ENCODE measurements around the gene CLDN16.

The CLDN16 gene

DNA sequence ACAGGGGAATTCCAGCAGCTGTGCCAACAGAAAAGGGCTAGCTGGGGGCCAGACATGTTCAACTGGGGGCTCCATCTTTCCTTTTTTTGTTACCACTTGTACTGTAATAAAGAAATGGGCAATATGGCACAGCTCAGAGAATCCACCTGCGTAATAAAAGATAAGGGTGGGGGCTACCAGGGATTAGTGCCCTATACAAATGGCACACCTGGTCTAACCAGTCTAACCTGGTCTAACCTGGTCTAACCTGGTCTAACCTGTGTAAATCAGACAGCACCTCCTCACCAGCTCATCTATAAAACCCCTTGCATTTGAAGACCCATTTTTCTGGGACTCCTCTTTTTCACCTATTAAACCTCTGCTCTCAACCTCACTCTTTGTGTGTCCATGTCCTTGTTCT, 26.2 kb upstream of the CLDN16 start:
- in situ Hi-C loops (cut with MboI; ENCODE audit: low pct_unique_long_range_greater_than_20kb, low sequenced_read_pairs, unreplicated experiment): no loop called here
- DNase-seq (ENCODE audit: low spot score): no peak
- TF ChIP-seq CTCF (IDR thresholded peaks at IDR 0.05; ENCODE audit: extremely low read depth, insufficient read depth, missing control alignments): no peak

- no peak for DNase-seq (ENCODE audit: low spot score)
- in situ Hi-C loops (cut with MboI; ENCODE audit: low pct_unique_long_range_greater_than_20kb, low sequenced_read_pairs, unreplicated experiment): no loop called here
- TF ChIP-seq CTCF (IDR thresholded peaks at IDR 0.05; ENCODE audit: extremely low read depth, insufficient read depth, missing control alignments): no peak
Measured at GRCh38 chr3:190362258-190362657, 25.7 kb upstream of the CLDN16 start.

GRCh38 chr3:190366133-190366532, 21.8 kb upstream of the CLDN16 start:
- in situ Hi-C loops (cut with MboI; ENCODE audit: low pct_unique_long_range_greater_than_20kb, low sequenced_read_pairs, unreplicated experiment): no loop called here
- TF ChIP-seq CTCF (IDR thresholded peaks at IDR 0.05; ENCODE audit: extremely low read depth, insufficient read depth, missing control alignments): no peak
- DNase-seq (ENCODE audit: low spot score): no peak

DNA sequence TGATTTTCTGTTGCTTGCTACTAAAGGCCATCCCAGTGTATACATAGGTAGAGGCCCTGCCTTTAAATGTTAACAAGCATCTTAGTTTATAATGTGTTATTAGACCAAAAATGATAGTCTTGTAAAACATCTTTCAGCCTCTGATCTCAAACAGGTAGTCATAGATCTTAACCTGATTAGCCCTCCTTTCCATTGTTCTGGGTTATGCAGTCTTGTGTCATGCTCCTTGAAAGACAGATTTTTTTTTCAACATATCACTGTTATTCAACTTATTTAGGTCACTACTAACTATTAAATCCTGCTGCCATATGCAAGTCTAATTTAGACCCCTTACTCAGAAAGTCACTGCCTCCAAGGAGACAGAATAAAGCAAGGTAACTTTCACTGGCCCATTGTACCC, 19.1 kb upstream of the CLDN16 start:
- no peak for DNase-seq (ENCODE audit: low spot score)
- in situ Hi-C loops (cut with MboI; ENCODE audit: low pct_unique_long_range_greater_than_20kb, low sequenced_read_pairs, unreplicated experiment): no loop called here
- TF ChIP-seq CTCF (IDR thresholded peaks at IDR 0.05; ENCODE audit: extremely low read depth, insufficient read depth, missing control alignments): no peak

- in situ Hi-C loops (cut with MboI; ENCODE audit: low pct_unique_long_range_greater_than_20kb, low sequenced_read_pairs, unreplicated experiment): no loop called here
- no peak for DNase-seq (ENCODE audit: low spot score)
- no peak for TF ChIP-seq CTCF (IDR thresholded peaks at IDR 0.05; ENCODE audit: extremely low read depth, insufficient read depth, missing control alignments)
Measured at GRCh38 chr3:190369668-190370295, 18.2 kb upstream of the CLDN16 start.

GRCh38 chr3:190370369-190370768, 17.6 kb upstream of the CLDN16 start:
- in situ Hi-C loops (cut with MboI; ENCODE audit: low pct_unique_long_range_greater_than_20kb, low sequenced_read_pairs, unreplicated experiment): no loop called here
- no peak for DNase-seq (ENCODE audit: low spot score)
- TF ChIP-seq CTCF (IDR thresholded peaks at IDR 0.05; ENCODE audit: extremely low read depth, insufficient read depth, missing control alignments): no peak

DNA sequence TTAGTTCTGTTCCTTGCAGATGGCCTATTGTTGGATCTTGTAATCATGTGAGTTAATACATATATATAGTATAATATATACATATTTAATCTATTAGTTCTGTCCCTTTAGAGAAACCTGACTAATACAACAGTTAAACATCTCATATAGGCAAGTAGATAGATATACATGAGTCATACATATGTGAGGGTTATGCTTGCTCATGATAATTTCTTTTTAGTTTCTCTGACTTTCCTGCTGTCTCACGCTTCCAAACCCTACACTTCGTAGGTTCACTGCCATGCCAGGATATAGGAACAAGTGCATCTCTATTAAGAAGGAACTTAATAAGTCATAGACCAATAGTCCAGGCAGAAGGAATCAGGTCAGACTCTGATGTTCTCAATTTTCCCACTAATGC, 16.8 kb upstream of the CLDN16 start:
- in situ Hi-C loops (cut with MboI; ENCODE audit: low pct_unique_long_range_greater_than_20kb, low sequenced_read_pairs, unreplicated experiment): no loop called here
- no peak for TF ChIP-seq CTCF (IDR thresholded peaks at IDR 0.05; ENCODE audit: extremely low read depth, insufficient read depth, missing control alignments)
- DNase-seq (ENCODE audit: low spot score): no peak
